GM21367 (cell line): ENCODE results near the gene FAAP20.
A peak's percentile ranks its signal among the peaks of the same experiment; 100 is the strongest.

ENCODE experiments used
- ATAC-seq: cut with Tn5 transposase; IDR thresholded peaks from one replicate; pipeline ENCODE4 v1.9.1; 2021; ENCODE audit not compliant: unreplicated experiment

The FAAP20 gene

GRCh38 chr1:2230781-2231531, 36.4 kb upstream of the FAAP20 start:
- ATAC-seq: no peak

- ATAC-seq: no peak
Observed at GRCh38 chr1:2229911-2230731, 35.5 kb upstream of the FAAP20 start.

- ATAC-seq: no peak
Observed at GRCh38 chr1:2229037-2229864, 34.7 kb upstream of the FAAP20 start.

- ATAC-seq: no peak
Observed at GRCh38 chr1:2228694-2229036, 34.1 kb upstream of the FAAP20 start.

DNA sequence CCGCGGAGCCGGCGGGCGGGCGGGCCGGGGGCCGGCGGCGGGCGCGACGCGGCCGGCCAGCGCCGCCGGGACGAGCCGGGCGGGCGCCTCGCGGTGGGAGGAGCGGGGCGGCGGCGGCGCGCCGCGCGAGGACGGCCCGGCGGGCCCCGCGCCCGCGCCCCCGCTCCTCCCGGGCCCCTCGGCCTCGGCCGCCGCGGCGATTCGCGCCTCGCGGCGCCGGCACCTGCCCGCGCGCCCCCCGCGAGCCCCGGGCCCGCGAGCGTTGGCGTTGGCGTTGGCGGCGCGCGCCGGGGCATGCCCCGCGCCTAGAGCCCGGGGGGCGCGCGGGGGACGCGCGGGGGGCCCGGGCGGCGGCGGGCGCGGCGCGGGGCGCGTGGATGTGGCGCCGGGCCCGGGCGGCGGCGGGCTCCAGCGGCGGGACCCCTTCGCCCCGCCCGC, 33.6 kb upstream of the FAAP20 start, which contains the start of gene SKI:
Gene SKI (plus strand): TSS at position 163 of the 438 bp plus-strand sequence. CDS start 448 bp downstream, outside the sequence.
- ATAC-seq: no peak

DNA sequence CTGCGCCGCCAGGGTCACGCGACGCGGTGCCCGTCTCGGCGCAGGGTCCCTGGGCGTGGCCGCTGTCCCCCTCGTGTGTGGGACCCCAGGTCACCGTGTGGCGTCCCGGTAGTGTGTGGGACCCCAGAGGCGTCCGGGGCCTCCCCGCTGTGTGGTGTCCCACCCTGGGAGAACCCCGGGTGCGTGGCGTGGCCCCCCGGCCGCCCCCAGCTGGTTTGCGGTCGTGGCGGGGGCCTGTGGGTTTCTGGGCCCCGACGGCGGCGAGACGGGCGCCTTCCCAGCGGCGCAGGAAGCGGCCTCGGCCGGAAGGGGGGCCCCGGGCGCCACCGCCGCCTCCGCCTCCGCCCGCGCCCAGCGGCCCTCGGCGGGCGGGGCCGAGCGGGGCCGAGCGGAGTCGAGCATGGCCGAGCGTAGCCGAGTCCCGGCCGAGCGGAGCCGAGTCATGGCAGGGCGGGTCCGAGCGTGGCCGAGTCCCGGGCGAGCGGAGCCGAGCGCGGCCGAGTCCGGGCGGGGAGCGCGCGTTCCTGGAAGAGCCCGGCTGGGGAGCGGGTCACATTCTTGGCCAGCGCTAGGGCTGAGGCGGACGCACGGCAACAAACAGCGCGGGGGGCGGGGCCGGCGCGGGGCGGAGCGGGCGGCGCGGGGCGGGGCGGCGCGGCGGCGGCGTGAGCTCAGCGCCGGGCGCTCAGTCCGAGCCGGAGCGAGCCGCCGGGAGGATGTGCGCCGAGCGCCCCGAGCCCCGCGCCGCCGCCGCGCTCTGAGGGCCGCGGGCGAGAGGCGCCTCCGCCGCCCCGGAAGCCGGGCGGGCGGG, 33.0 kb upstream of the FAAP20 start:
- ATAC-seq: peak; percentile 78

DNA sequence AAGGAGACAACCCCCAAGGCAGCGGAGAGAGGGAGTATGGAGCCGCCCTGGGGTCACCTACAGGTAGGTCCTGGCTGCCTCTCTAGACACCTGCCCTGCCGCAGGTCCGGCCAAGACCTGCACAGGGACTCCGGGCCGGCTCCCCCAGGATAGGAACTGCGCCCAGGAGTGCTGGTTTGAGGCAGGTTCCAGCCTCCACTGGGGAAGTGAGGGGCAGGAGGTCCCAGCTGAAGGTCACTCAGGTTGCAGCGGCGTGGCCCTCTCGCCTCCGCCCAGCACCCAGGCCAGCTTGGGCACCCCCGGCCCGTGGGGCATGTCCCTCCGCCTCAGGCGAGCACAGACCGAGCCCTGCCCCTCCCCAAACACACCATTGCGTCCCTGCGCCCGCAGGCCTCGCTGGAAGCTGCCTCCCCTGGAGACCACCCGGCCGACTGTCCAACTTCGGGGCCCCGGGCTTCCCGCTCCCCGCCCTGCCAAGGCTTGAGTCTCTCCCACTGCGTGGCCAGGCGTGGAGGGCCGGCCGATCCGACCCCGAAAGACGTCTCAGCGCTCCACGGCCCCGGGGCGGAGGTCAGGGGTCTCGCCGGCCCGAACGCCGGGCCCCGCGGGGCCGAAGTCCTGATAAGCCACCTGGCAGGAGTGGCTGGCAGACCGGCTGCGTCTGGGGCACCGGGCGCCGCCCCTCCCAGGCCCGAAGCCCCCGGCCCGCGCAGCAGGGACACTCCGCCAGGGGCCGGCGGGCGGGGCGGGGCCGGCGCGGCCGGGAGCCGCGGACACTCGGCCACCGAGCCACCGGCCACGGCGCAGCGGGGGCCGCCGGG, 32.2 kb upstream of the FAAP20 start:
- no peak for ATAC-seq

DNA sequence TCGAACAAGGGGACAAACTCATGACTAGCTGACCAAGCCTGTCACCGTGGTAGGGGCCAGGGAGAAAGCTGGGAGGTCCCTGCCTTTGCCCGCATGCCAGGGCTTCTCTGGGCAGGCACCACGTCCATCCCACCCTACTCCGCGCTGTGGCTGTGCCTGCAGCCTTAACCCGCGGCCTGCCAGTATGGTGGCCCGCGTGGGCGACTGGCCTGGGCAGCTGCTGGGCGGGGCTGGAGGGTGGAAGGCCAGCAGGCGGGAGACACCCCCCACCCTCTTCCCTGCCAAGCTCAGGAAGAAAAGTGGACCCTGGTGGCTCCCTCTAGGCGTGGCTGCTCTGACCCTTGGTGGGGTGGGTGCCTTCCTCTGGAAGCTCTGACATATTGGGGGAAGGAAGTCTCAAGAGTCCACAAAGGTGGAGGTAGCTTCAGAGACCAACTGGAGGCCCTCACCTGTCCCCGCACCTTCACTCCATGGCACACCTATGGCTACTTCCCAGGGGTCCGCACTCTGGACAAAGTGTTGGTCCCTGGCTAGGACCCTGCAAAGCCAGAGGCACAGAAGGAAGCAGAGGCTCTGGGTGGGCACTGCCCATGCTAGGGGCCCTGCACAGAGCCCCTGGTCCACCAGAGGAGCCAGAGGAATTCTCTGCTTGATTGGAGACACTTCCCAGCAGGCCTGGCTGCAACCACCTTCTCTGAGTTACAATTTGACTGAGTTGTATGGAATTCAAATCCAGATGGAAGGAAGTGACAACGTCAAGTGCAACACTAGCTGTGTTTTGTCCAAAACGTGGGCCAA, 30.3 kb upstream of the FAAP20 start:
- ATAC-seq: no peak

- no peak for ATAC-seq
Observed at GRCh38 chr1:2224170-2224584, 29.6 kb upstream of the FAAP20 start.

DNA sequence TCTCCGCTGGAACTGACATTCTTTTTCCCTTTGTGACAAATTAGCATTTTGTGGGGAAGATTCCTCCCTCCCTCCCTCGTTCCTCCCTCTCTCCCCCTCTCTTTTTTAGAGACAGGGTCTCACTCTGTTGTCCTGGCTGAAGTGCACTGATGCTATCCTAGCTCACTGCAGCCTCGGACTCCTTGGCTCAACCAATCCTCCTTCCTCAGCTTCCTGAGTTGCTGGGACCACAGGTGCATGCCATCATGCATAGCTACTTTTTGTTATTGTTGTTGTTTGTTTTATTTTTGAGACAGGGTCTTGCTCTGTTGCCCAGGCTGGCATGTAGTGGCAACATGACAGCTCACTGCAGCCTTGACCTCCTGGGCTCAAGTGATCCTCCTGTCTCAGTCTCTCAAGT, 26.7 kb upstream of the FAAP20 start:
- ATAC-seq: no peak

DNA sequence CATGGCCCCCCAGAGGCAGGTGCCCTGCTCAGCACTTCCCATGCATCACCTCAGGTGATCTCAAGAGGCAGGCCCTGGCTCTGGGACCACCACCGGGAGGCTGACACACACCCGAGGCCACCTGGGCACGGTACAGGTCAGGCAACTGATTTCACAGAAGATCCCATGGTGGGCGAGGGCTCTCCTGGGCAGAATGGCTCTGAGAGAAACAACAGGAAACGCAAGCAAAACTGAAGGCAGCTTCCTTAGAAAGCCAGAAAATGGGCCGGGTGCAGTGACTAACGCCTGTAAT, 22.1 kb upstream of the FAAP20 start:
- no peak for ATAC-seq

DNA sequence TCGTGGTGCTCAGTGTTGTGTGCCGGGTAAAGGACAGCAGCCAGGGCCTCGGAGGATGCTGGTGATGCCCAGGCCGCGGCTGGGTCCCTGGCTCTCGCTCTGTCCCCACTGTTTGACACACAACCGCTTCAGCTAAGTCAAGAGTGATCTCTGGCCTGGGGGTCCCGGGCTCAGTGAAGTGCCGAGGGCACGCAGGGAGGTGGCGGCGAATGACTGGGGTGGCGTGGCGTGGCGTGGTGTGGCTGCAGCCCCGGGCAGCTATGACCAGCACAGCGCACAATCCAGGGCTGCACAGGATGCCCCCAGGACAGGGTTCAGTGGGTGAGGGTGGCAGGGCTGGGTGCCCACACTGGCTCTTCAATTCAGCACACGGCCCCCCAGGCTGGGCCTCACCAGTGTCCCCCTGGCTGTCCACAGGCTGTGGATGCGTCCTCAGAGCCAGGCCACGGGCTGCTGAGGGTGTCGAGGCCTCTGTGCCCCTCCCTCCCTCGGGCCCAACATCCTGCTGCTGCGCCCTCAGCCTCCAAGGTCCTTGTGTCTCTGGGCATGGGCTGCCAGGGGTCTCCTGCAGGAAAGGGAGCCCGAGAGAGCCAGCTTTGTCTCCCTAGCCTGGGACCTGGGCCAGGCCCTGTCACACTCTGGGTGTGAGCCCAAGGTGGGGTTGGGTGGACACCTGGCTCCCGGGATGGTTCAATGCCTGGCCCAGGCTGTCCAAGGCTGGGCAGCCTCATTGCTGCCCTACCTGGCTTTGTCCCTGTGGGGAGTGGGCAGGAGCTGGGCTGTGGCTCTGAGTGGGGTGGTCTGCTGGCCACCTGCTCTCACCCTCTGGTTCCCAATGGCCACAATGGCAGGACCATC, 21.6 kb upstream of the FAAP20 start:
- ATAC-seq: no peak

DNA sequence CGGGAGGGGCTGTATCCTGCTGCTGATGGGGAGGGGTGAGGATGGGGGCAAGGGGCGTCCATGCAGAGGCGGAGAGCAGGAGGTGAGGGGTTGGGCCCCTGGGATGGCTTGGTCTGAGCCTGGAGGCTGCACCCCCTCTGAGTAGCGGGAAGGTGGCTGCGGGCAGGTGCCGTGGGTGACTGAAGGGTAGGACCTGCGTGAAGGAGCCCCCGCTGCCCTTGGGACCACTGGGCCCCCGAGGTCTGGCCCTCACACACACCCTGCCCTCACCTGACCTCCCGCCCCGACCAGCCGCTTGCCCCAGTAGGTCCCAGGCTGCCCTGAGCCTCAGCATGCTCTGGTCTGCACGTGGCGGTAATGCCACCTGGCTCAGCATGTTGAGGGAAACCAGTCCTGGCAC, 20.8 kb upstream of the FAAP20 start:
- no peak for ATAC-seq

GRCh38 chr1:2214541-2215241, 20.1 kb upstream of the FAAP20 start:
- no peak for ATAC-seq

DNA sequence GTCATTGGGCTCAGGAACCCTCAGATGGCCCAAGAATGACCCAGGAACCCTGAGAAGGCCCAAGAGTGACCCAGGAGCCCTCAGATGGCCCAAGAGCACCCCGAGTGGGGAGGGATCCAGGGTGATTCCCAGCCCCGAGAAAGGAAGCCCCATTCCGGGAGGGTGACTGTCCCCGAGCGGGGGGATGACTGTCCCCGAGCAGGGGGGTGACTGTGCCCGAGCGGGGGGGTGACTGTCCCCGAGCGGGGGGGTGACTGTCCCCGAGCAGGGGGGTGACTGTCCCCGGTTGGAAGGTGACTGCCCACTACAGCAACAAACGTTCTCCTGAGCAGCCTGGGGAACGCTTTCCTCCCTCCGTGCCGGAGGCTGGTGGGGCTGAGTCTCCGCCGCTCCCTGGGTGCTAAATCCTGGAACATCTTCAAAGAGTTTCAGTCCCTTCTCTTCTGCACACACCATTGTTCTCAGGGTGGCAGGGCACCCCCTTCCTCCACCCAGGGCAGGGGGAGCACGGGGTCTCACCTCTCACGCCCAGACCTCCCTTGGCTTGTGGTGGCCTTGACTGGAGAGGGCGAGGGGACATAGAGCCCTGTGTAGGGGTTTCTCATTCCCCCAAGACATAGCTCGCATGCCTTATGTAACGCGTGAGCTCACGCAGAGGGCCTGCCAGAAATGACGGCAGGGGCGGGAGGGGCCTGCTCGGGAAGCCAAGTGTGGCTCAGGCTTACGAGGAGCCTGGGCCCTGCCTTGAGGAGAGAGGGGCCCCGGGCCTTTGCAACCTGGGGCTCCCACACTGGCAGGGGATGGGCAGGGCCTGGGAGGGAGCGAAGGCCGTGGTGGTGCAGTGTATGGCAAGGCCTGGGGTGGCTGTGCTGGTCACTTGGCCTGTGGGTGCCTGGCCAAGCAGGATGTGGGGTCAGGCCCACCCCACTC, 19.3 kb upstream of the FAAP20 start:
- no peak for ATAC-seq
